ENCODE results near the gene JAKMIP1.

Gene JAKMIP1

GRCh38 chr4:6229671-6230501 is 29.5 kb upstream of the JAKMIP1 start:
- Histone ChIP-seq H3K4me3 (ENCODE audit: low read depth, low read length) (no peak overlapping the region), H3K9me3 (ENCODE audit: control insufficient read depth, low read length) (no peaks in the 10 kb centered on the region), H3K79me2 (no peaks in the 10 kb centered on the region), H3K4me2 (ENCODE audit: low read length) (no peak overlapping the region), H3K9ac (no peak overlapping the region), H3K36me3 (ENCODE audit: control insufficient read depth, insufficient read depth, low read length) (no peaks in the 10 kb centered on the region), H2AFZ (no peak overlapping the region), H3K27me3 (ENCODE audit: control insufficient read depth, insufficient read depth, low read length) (no peaks in the 10 kb centered on the region), H3K4me1 (no peaks in the 10 kb centered on the region), H3K27ac (no peak overlapping the region)
- TF ChIP-seq CTCF (IDR thresholded peaks at IDR 0.05): no peak

GRCh38 chr4:6229095-6229494 is 28.7 kb upstream of the JAKMIP1 start:
- no peak overlapping the region for H3K9ac ChIP-seq
- no peak overlapping the region for H3K4me2 ChIP-seq (ENCODE audit: low read length)

GRCh38 chr4:6228158-6229067 is 28.1 kb upstream of the JAKMIP1 start:
- no peak for TF ChIP-seq CTCF (IDR thresholded peaks at IDR 0.05)
- Histone ChIP-seq H3K4me2 (ENCODE audit: low read length) (no peak overlapping the region), H3K79me2 (no peaks in the 10 kb centered on the region), H3K27me3 (ENCODE audit: control insufficient read depth, insufficient read depth, low read length) (no peaks in the 10 kb centered on the region), H3K36me3 (ENCODE audit: control insufficient read depth, insufficient read depth, low read length) (no peaks in the 10 kb centered on the region), H2AFZ (no peak overlapping the region), H3K9ac (no peak overlapping the region), H3K9me3 (ENCODE audit: control insufficient read depth, low read length) (no peaks in the 10 kb centered on the region), H3K27ac (no peak overlapping the region), H3K4me1 (no peaks in the 10 kb centered on the region), H3K4me3 (ENCODE audit: low read depth, low read length) (no peak overlapping the region)

More at GRCh38 chr4:6229095-6229494, 28.7 kb upstream of the JAKMIP1 start:
- H3K9me3 ChIP-seq (ENCODE audit: control insufficient read depth, low read length): no peaks in the 10 kb centered on the region
- no peaks in the 10 kb centered on the region for H3K36me3 ChIP-seq (ENCODE audit: control insufficient read depth, insufficient read depth, low read length)
- no peak overlapping the region for H2AFZ ChIP-seq
- no peaks in the 10 kb centered on the region for H3K79me2 ChIP-seq
- H3K27ac ChIP-seq: no peak overlapping the region
- H3K4me1 ChIP-seq: no peaks in the 10 kb centered on the region
- no peak overlapping the region for H3K4me3 ChIP-seq (ENCODE audit: low read depth, low read length)
- TF ChIP-seq CTCF (IDR thresholded peaks at IDR 0.05): no peak
- no peaks in the 10 kb centered on the region for H3K27me3 ChIP-seq (ENCODE audit: control insufficient read depth, insufficient read depth, low read length)

- H3K4me3 ChIP-seq (ENCODE audit: low read depth, low read length): no peak overlapping the region
- no peaks in the 10 kb centered on the region for H3K9me3 ChIP-seq (ENCODE audit: control insufficient read depth, low read length)
- H3K36me3 ChIP-seq (ENCODE audit: control insufficient read depth, insufficient read depth, low read length): no peaks in the 10 kb centered on the region
These were observed 27.2 kb upstream of the JAKMIP1 start for GRCh38 chr4:6227412-6228157.

More at GRCh38 chr4:6227412-6228157, 27.2 kb upstream of the JAKMIP1 start:
- no peak overlapping the region for H3K27ac ChIP-seq
- H3K27me3 ChIP-seq (ENCODE audit: control insufficient read depth, insufficient read depth, low read length): no peaks in the 10 kb centered on the region
- no peaks in the 10 kb centered on the region for H3K4me1 ChIP-seq
- H3K9ac ChIP-seq: no peak overlapping the region
- H3K4me2 ChIP-seq (ENCODE audit: low read length): no peak overlapping the region
- H3K79me2 ChIP-seq: no peaks in the 10 kb centered on the region
- TF ChIP-seq CTCF (IDR thresholded peaks at IDR 0.05): no peak
- H2AFZ ChIP-seq: no peak overlapping the region

Data from parathyroid adenoma (tissue), 2 donors.